H1 (cell line): Measurements from ENCODE around the gene NOL4L. TPM values are rescaled to one million over a fixed set of nuclear protein-coding genes. Genes with fewer than 3 reads are reported as not detected.
A peak's percentile ranks its signal among the peaks of the same experiment; 100 is the strongest.

ENCODE experiments used
- CTCF ChIA-PET: fragments of 300-600 bp; sonication (Branson Sonifier 250); formaldehyde crosslinking; loops from one replicate; lab custom pipeline; 2021; ENCODE audit not compliant: partially characterized antibody; lab: Charles Lee
- POLR2A ChIA-PET: fragments of 300-600 bp; sonication (Branson Sonifier 250); formaldehyde crosslinking; loops from one replicate; lab custom pipeline; 2021; ENCODE audit warnings: inconsistent platforms; ENCODE audit not compliant: partially characterized antibody; lab: Charles Lee
- DNase-seq, 2 experiments: peaks; one replicate each; pipeline versions ENCODE4 v3.0.0 to v3.0.0-alpha.2; 2010 to 2022; ENCODE audit warnings: low spot score in 2 of 2, low read depth in 1 of 2, mixed read lengths in 1 of 2
- FAIRE-seq: peaks from 2 replicates; lab custom pipeline; 2011; peaks lifted over from hg19 to GRCh38; lab: Jason Lieb, UNC
- H2AFZ ChIP-seq: 2 replicates; pipeline ENCODE4 v1.8.1; 2012; ENCODE audit warnings: low read length, inconsistent platforms
- H2AK5ac ChIP-seq: 2 replicates; pipeline ENCODE4 v1.6.1; 2013; ENCODE audit warnings: low read depth, low read length
- H2BK120ac ChIP-seq: replicated peaks from 2 replicates; pipeline ENCODE3; 2013; ENCODE audit warnings: low read depth, low read length, inconsistent platforms
- H2BK12ac ChIP-seq: 2 replicates; pipeline ENCODE4 v1.6.1; 2013; ENCODE audit warnings: low read depth, low read length
- H2BK15ac ChIP-seq: 2 replicates; pipeline ENCODE4 v1.6.1; 2013; ENCODE audit warnings: low read length
- H2BK20ac ChIP-seq: 2 replicates; pipeline ENCODE4 v1.6.1; 2013; ENCODE audit warnings: low read length
- H2BK5ac ChIP-seq: 2 replicates; pipeline ENCODE4 v1.6.1; 2013; ENCODE audit warnings: low read depth, low read length
- H3K14ac ChIP-seq: 2 replicates; pipeline ENCODE4 v1.6.1; 2013; ENCODE audit warnings: inconsistent platforms; ENCODE audit not compliant: insufficient read length
- H3K18ac ChIP-seq: 2 replicates; pipeline ENCODE4 v1.6.1; 2013; ENCODE audit warnings: low read length; ENCODE audit errors: extremely low read depth
- H3K23ac ChIP-seq: 2 replicates; pipeline ENCODE4 v1.6.1; 2013; ENCODE audit warnings: inconsistent platforms; ENCODE audit not compliant: insufficient read length
- H3K23me2 ChIP-seq: 2 replicates; pipeline ENCODE4 v1.6.1; 2013; ENCODE audit warnings: low read depth, low read length
- H3K27ac ChIP-seq: 2 replicates; pipeline ENCODE4 v1.6.1; 2011; ENCODE audit warnings: low read depth, low read length, inconsistent platforms
- H3K27me3 ChIP-seq, 4 experiments: replicated peaks in 1 of 4; 1 replicate in 1 of 4; 2 replicates in 3 of 4; pipeline versions ENCODE4 v1.6.1 to v1.8.1; 2011 to 2013; ENCODE audit warnings: low read length in 3 of 4, mild to moderate bottlenecking in 3 of 4, inconsistent platforms in 2 of 4, mixed read lengths in 2 of 4, moderate library complexity in 1 of 4; ENCODE audit not compliant: control insufficient read depth in 3 of 4, insufficient read depth in 3 of 4; ENCODE audit errors: extremely low read depth in 1 of 4
- H3K36me3 ChIP-seq, 4 experiments: 2 replicates each; pipeline versions ENCODE4 v1.6.1 to v1.8.1; 2011 to 2013; ENCODE audit warnings: mild to moderate bottlenecking in 4 of 4, low read length in 3 of 4, moderate library complexity in 2 of 4, control low read depth in 1 of 4, inconsistent platforms in 1 of 4; ENCODE audit not compliant: insufficient read depth in 4 of 4, control insufficient read depth in 2 of 4
- H3K4ac ChIP-seq: replicated peaks from 2 replicates; pipeline ENCODE3; 2013; ENCODE audit warnings: low read length, low read depth, mixed read lengths, inconsistent platforms; ENCODE audit not compliant: insufficient read length
- H3K4me1 ChIP-seq, 4 experiments: replicated peaks in 1 of 4; 1 replicate in 1 of 4; 2 replicates in 3 of 4; pipeline versions ENCODE4 v1.6.1 to v1.8.1; 2011 to 2013; ENCODE audit warnings: low read length in 3 of 4, inconsistent platforms in 2 of 4, mixed read lengths in 1 of 4; ENCODE audit not compliant: insufficient read depth in 4 of 4, control insufficient read depth in 3 of 4
- H3K4me2 ChIP-seq, 2 experiments: 2 replicates each; pipeline versions ENCODE4 v1.6.1 to v1.8.1; 2011 to 2013; ENCODE audit warnings: low read depth in 2 of 2, low read length in 2 of 2, control low read depth in 1 of 2, inconsistent platforms in 1 of 2, mild to moderate bottlenecking in 1 of 2; ENCODE audit not compliant: insufficient read depth in 1 of 2
- H3K4me3 ChIP-seq, 4 experiments: fragments of 200-600, 300-600 bp in 1 of 4; sonication (generic), shearing (Covaris generic), sonication (Bioruptor Twin) in 1 of 4; 2 replicates each; pipeline versions ENCODE4 v1.5.1 to v1.8.1; 2011 to 2016; ENCODE audit warnings: low read length in 4 of 4, low read depth in 3 of 4, control low read depth in 2 of 4, inconsistent platforms in 2 of 4, mild to moderate bottlenecking in 2 of 4, mixed read lengths in 1 of 4, moderate library complexity in 1 of 4; ENCODE audit not compliant: insufficient read depth in 2 of 4; ENCODE audit errors: extremely low read depth in 1 of 4
- H3K56ac ChIP-seq: replicated peaks from 2 replicates; pipeline ENCODE3; 2013; ENCODE audit warnings: low read depth, mild to moderate bottlenecking, mixed read lengths, low read length, inconsistent platforms; ENCODE audit not compliant: insufficient read length
- H3K79me1 ChIP-seq: 2 replicates; pipeline ENCODE4 v1.6.1; 2013; ENCODE audit warnings: low read depth, low read length, control low read depth
- H3K79me2 ChIP-seq, 2 experiments: 2 replicates each; pipeline versions ENCODE4 v1.6.1 to v1.8.1; 2012 to 2013; ENCODE audit warnings: low read length in 2 of 2, mild to moderate bottlenecking in 2 of 2, inconsistent platforms in 1 of 2; ENCODE audit not compliant: insufficient read depth in 2 of 2, control insufficient read depth in 1 of 2
- H3K9ac ChIP-seq, 4 experiments: replicated peaks in 1 of 4; 1 replicate in 1 of 4; 2 replicates in 3 of 4; pipeline versions ENCODE4 v1.6.1 to v1.8.1; 2011 to 2013; ENCODE audit warnings: low read depth in 3 of 4, low read length in 3 of 4, control low read depth in 2 of 4, mild to moderate bottlenecking in 2 of 4, moderate library complexity in 2 of 4, inconsistent platforms in 1 of 4; ENCODE audit errors: extremely low read depth in 1 of 4
- H3K9me3 ChIP-seq, 2 experiments: 2 replicates each; pipeline versions ENCODE4 v1.6.1 to v1.8.1; 2012 to 2013; ENCODE audit warnings: mild to moderate bottlenecking in 2 of 2, moderate library complexity in 2 of 2, control low read depth in 1 of 2, inconsistent platforms in 1 of 2, low read depth in 1 of 2, low read length in 1 of 2, mixed read lengths in 1 of 2; ENCODE audit not compliant: insufficient read depth in 2 of 2
- H4K20me1 ChIP-seq, 2 experiments: replicated peaks in 1 of 2; 2 replicates each; pipeline versions ENCODE3 to v1.8.1; 2011 to 2013; ENCODE audit warnings: inconsistent platforms in 2 of 2, low read length in 2 of 2, mild to moderate bottlenecking in 1 of 2; ENCODE audit not compliant: insufficient read depth in 2 of 2, control insufficient read depth in 1 of 2
- H4K5ac ChIP-seq: 2 replicates; pipeline ENCODE4 v1.6.1; 2013; ENCODE audit warnings: low read length, low read depth, mixed read lengths, inconsistent platforms; ENCODE audit not compliant: insufficient read length
- H4K8ac ChIP-seq: 2 replicates; pipeline ENCODE4 v1.8.0; 2013; ENCODE audit warnings: mild to moderate bottlenecking, moderate library complexity, low read length, inconsistent platforms; ENCODE audit not compliant: insufficient read depth; ENCODE audit errors: extremely low read depth
- H4K91ac ChIP-seq: replicated peaks from 2 replicates; pipeline ENCODE3; 2013; ENCODE audit warnings: low read length, mixed read lengths, inconsistent platforms; ENCODE audit not compliant: insufficient read length
- CEBPB ChIP-seq: IDR thresholded peaks from 2 replicates; pipeline ENCODE4 v1.6.1; 2012; ENCODE audit warnings: low read depth, low read length
- CREB1 ChIP-seq: IDR thresholded peaks from 2 replicates; pipeline ENCODE4 v1.6.1; 2012; ENCODE audit warnings: inconsistent platforms
- NANOG ChIP-seq: IDR thresholded peaks from 2 replicates; pipeline ENCODE4 v1.6.1; 2011; ENCODE audit warnings: low read length, low read depth, mild to moderate bottlenecking, inconsistent platforms; ENCODE audit not compliant: insufficient read depth, poor library complexity, severe bottlenecking
- SIX5 ChIP-seq: IDR thresholded peaks from 2 replicates; pipeline ENCODE4 v1.6.1; 2011; ENCODE audit warnings: mild to moderate bottlenecking, low read depth, low read length
- SUZ12 ChIP-seq: fragments of 200-600 bp; sonication (generic); IDR thresholded peaks from 2 replicates; pipeline ENCODE4 v1.6.1; 2012; ENCODE audit warnings: mild to moderate bottlenecking, inconsistent platforms, low read length, moderate library complexity, mixed read lengths
- TCF12 ChIP-seq: IDR thresholded peaks from 2 replicates; pipeline ENCODE4 v1.6.1; 2011; ENCODE audit warnings: low read depth, mild to moderate bottlenecking, low read length
- YY1 ChIP-seq: IDR thresholded peaks from 2 replicates; pipeline ENCODE4 v1.6.1; 2011; ENCODE audit warnings: low read depth, mild to moderate bottlenecking, low read length
- WGBS, 2 experiments: shearing (Covaris generic) in 1 of 2; methylation state at CpG; one replicate each; pipeline versions ENCODE4 v1.1.6 to v1.1.7; 2013 to 2015; ENCODE audit warnings: low lambda C conversion rate in 2 of 2, mixed read lengths in 2 of 2, inconsistent platforms in 1 of 2, low coverage in 1 of 2, missing lambda C conversion rate in 1 of 2; ENCODE audit not compliant: insufficient replicate concordance in 2 of 2, insufficient coverage in 1 of 2, insufficient read length in 1 of 2; ENCODE audit errors: extremely low coverage in 1 of 2, missing lambda C conversion rate in 1 of 2; 5-methylcytosine and 5-hydroxymethylcytosine counted together
- polyA plus RNA-seq, 7 experiments: library from polyadenylated mRNA; depleted of rRNA in 3 of 7; stranded (reverse) in 5 of 7; unstranded in 2 of 7; fragments of >200 nt in 5 of 7; fragments of 200-250 nt in 2 of 7; gene quantifications; 1 replicate in 5 of 7; 2 replicates in 1 of 7; 4 replicates in 1 of 7; pipeline versions ENCODE4 v1.2.1 to v1.2.3, GENCODE V29; 2011 to 2013; ENCODE audit warnings: missing spikeins in 2 of 7, mixed read lengths in 2 of 7
- total RNA-seq: library from RNA; stranded (reverse); fragmentation: NEBNext Ultra II Directional; extraction: Animal tissue kit (Norgen Biotek cat#: 25700); gene quantifications from 2 replicates; pipeline ENCODE4 v1.2.1, GENCODE V29; 2021

NOL4L gene
- total and polyA plus RNA-seq, 2 of the 8 experiments (the other 6 are each of a cell fraction or from before 2014, with no cell fraction given) = 15.3 to 23.7 TPM

- 89% methylated on average over 22 of the region's 24 CpGs; no CpG with 5 or more reads in 1 of the 2 experiments for WGBS, 2 experiments
- peaks cover 14 to 34% of the 10 kb centered on the region in 2 experiments for H4K20me1 ChIP-seq
Measured at GRCh38 chr20:32460683-32461320, 124.3 kb downstream of the NOL4L start.

More at GRCh38 chr20:32460683-32461320, 124.3 kb downstream of the NOL4L start:
- Histone ChIP-seq H3K4me1 (peaks cover 0 to 37% (median 28%) of the 10 kb centered on the region in 4 experiments; a peak in 6 of 7 replicates), H3K4ac (no peak overlapping the region), H3K79me2 (no peaks in the 10 kb centered on the region; a peak in 1 of 4 replicates), H2BK12ac (no peak overlapping the region), H3K4me3 (no peak overlapping the region), H4K8ac (peak overlapping the region; percentile 41; the same call in 1 of the 2 replicates), H2BK15ac (no peak overlapping the region), H3K56ac (no peak overlapping the region), H2AK5ac (no peak overlapping the region), H3K4me2 (no peak overlapping the region), H3K9me3 (no peaks in the 10 kb centered on the region), H2AFZ (no peak overlapping the region), H3K9ac (no peak overlapping the region; a peak in 1 of 7 replicates), H2BK5ac (no peak overlapping the region), H3K14ac (no peak overlapping the region), H3K36me3 (no peaks in the 10 kb centered on the region), H3K79me1 (no peaks in the 10 kb centered on the region; the same call in none of the 2 replicates), H4K5ac (no peak overlapping the region), H3K23me2 (peaks cover 2% of the 10 kb centered on the region; the same call in 1 of the 2 replicates), H3K27me3 (no peaks in the 10 kb centered on the region), H4K91ac (no peak overlapping the region), H3K27ac (no peak overlapping the region), H3K23ac (no peak overlapping the region), H2BK120ac (no peak overlapping the region), H3K18ac (no peak overlapping the region; the same call in none of the 2 replicates), H2BK20ac (no peak overlapping the region)
- ChIA-PET CTCF (interaction anchor here (0.8 to 1.6 kb wide), 6 partner anchors 10 to 190 kb away, joined by 3 to 5 read pairs (median 3); no protein-coding TSS in a partner anchor), POLR2A (interaction anchor here (0.7 to 1.1 kb wide), 3 partner anchors 13 to 109 kb away, joined by 3 read pairs; no protein-coding TSS in a partner anchor)
- TF ChIP-seq TCF12 = no peak
- no peak for TF ChIP-seq CREB1
- TF ChIP-seq SUZ12 = no peak
- TF ChIP-seq CEBPB = no peak
- TF ChIP-seq SIX5 = no peak
- no peak for TF ChIP-seq NANOG
- TF ChIP-seq YY1 = no peak
- FAIRE-seq (no peak), DNase-seq (no peak)
